Measurements from ENCODE around the gene HERPUD1.
"Not testable (repeated sequence)": the region's sequence is repeated elsewhere in the genome, so short reads cannot be mapped to it uniquely, and the experiment has no call there.

Gene HERPUD1

GRCh38 chr16:56980201-56980535, 48.2 kb downstream of the HERPUD1 start:
- DNase-seq (ENCODE audit: low read depth, low spot score) = no peak

DNA sequence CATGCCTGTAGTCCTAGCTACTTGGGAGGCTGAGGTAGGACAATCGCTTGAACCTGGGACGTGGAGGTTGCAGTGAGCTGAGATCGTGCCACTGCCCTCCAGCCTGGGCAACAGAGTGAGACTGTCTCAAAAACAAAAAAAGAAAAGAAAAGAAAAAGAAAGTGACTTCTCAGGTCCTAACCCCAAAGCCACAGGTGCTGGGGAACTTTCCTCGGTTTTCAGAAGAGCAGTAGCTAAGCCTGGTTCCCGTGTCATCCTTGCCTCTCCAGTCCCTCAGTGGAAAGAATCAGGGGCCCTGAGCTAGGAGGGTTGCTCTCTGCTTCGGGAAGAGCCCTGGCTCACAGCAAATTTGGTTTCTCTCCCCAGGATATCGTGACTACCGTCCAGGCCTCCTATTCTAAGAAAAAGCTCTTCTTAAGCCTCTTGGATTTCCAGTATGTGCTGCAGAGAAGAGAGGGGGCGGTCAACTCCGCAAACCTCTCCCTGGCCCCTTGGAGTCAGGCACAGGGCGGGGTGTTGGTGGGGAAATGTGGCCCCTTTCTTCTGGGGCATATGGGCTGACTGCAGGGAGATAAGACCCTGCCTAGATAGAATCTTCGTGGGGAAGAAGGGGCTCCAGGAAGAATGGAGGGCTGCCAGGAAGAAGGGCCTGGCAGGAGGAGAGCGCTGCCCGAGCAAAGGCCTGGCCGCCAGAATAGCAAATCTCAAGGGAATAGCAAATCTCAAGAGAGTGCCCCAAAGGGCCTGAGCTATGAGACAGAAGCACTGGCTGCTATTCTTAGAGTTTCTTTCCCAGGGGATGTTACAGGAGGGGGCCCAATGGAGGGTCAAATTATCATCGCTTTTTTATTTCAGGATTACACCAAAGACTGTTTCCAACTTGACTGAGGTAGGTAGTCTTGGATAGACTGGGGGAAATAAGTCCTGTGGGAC, 49.1 kb downstream of the HERPUD1 start:
- no peak for DNase-seq (ENCODE audit: low read depth, low spot score)

- no peak for DNase-seq (ENCODE audit: low read depth, low spot score)
These were observed 49.9 kb downstream of the HERPUD1 start for GRCh38 chr16:56981729-56982271.

DNA sequence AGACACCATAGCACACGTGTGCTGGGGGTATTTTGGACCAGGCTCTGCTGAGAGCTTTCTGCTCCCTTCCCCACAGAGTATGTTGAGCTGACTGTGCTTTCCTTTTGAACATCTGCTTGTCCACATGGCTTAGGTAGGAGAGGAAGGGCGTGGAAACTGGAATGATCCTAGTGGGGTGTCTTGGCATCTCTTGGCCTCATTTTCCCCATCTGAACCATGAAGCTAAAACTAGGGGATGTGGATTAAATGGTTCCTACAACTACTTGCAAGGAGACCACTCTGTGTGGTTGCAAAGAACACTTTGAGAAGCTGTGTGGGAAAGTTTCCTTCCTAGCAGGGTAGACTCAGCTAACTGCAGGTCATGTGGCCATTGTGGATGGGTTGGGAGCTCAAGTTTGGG, 50.8 kb downstream of the HERPUD1 start:
- DNase-seq (ENCODE audit: low read depth, low spot score) = no peak

GRCh38 chr16:56983211-56983751, 51.3 kb downstream of the HERPUD1 start:
- no peak for DNase-seq (ENCODE audit: low read depth, low spot score)

DNA sequence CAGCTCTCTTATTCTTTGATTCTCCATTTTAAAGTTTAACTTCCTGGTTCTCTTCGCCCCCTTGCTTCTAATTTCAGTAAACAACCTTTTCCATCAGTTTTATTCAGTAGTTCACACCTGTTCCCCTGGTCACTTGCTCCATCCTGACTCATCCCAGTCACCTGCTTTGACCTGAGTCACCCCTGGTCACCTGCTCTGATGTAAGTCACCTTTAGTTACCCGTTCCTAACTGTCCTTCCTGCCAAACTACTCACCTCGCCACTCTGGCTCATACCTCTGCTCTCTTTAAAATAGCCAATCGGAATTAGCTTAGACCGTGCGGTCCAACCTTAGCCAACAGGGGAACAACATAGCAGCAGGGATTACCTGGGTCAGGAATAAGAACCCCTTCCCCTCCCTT, 52.7 kb downstream of the HERPUD1 start:
- no peak for DNase-seq (ENCODE audit: low read depth, low spot score)

DNA sequence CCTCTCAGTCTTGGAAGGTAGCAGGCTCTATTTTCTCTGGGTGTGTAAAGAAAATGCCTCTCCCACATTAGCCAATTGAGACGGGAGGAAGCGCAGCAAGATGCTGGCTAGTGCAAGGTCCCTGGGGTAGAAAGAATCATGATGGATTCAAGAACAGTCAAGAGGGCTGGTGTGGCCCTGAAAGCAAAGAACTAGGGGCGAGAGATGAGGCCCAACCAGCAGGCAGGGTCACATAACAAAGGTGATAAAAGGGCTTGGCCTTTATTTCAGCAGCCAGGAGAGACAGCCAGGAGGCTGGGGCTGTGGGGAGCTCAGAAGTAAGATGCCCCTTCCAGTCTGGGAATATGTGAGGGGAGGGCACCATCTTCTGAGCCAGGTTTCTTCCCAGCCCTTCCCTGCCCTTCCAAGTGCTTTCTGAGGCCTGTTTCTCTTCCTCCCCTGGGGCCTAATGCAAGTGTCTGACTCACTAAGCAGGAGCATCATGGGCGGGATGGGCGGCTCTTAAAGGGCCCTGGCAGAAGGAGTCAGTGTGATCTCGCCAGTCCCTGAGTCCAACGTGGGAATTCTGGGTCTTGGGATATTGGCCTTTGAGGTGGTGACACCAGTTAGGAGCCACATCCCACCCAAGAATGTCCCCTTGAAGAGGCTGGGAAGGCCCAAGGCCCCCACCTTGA, 53.5 kb downstream of the HERPUD1 start:
- DNase-seq (ENCODE audit: low read depth, low spot score) = peak; percentile 48

GRCh38 chr16:56985962-56986360, 54.0 kb downstream of the HERPUD1 start:
- no peak for DNase-seq (ENCODE audit: low read depth, low spot score)

- no peak for DNase-seq (ENCODE audit: low read depth, low spot score)
These were observed 54.4 kb downstream of the HERPUD1 start for GRCh38 chr16:56986361-56986760.

GRCh38 chr16:56986908-56987307, 55.0 kb downstream of the HERPUD1 start:
- not testable (repeated sequence) for DNase-seq (ENCODE audit: low read depth, low spot score)

DNA sequence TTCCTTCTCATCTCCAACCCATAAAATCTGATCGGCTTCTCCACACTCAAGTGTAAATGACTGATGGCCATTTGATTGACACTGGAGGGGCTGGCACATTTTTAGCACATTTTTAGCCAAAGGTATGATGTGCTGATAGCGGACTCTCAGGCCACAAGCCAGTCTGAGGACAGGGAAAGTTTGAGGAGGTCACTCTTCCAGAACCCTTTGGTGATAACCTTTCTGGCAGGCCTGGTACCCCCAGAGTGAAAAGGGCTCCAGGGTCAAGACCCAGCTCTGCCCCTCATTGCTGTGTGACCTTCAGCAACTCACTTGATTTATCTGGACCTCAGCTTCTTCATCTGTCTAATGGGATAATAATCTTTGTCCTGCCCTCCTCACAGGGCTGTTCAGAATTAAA, 55.8 kb downstream of the HERPUD1 start:
- DNase-seq (ENCODE audit: low read depth, low spot score) = no peak

DNA sequence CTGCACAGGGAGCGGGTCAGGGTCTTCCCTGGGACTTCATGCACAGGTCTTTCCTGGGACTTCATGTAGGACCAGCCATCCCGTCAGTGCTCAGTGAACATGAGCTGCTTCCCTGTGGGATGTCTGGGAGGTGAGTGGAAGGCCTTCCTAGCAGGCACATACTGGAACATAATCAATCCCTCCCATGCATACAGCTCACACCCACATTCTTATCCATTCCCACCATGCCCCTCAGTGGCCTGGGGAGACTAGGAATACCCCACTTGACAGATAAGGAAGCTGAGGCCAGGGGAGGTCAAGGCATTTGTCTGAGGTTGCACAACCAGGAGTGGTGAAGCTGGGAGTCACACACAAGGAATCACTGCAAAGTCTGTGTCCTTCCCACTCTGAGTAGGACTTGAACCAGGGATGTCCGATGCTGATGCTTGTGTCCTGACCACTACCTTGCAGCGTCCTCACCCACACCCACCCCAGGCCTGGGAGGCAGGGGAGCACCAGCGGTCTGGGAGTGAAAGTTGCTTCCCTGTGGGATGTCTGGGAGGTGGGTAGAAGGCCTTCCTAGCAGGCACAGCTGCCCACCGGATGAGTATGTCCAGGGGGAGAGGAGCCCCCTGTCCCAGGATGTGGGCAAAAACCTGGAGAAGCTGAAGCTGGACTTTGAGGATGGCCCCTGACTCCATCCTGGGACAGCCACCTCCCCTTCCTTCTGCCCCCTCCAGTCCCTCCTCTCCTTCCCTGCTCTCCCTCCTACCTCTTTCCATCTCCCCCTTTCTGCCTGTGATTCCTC, 56.4 kb downstream of the HERPUD1 start:
- DNase-seq (ENCODE audit: low read depth, low spot score) = no peak

- DNase-seq (ENCODE audit: low read depth, low spot score) = peak; percentile 56
These were observed 57.3 kb downstream of the HERPUD1 start, which contains the start of gene NLRC5 for GRCh38 chr16:56988948-56989945. NLRC5 (plus strand) TSS chr16:56989557; CDS start chr16:57020713, 31,156 bp downstream.

- no peak for DNase-seq (ENCODE audit: low read depth, low spot score)
These were observed 58.0 kb downstream of the HERPUD1 start for GRCh38 chr16:56989988-56990387.

- DNase-seq (ENCODE audit: low read depth, low spot score) = no peak
These were observed 58.7 kb downstream of the HERPUD1 start for GRCh38 chr16:56990407-56991286.

DNA sequence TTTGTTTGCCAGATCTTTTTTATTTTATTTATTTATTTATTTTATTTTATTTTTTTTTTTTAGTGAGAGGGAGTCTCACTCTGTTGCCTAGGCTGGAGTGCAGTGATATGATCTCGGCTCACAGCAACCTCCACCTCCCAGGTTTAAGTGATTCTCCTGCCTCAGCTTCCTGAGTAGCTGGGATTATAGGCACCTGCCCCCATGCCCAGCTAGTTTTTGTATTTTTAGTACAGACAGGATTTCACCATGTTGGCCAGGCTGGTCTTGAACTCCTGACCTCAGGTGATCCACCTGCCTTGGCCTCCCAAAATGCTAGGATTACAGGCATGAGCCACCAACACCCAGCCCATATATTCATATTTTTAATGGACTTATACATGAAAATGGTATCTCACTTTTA, 60.5 kb downstream of the HERPUD1 start:
- not testable (repeated sequence) for DNase-seq (ENCODE audit: low read depth, low spot score)

GRCh38 chr16:56993204-56993603, 61.3 kb downstream of the HERPUD1 start:
- no peak for DNase-seq (ENCODE audit: low read depth, low spot score)

DNA sequence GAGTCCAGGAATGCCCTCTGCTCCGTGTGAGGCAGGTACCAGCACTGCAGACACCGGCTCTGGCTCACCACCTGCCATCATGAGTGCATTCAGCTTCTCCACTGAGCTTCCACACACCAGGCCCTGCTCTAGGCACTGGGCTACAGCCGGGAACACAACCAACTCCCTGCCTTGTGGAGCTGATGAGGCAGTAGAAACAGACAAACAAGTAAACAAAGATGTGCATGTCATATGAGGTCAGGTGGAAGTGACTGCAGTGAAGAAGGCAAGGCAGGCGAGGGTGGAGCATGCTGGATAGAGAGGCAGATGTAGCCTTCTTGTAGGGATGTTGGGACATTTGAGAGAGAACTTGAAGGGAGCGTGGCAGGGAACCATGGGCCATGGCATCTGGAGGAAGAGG, 62.4 kb downstream of the HERPUD1 start:
- DNase-seq (ENCODE audit: low read depth, low spot score) = no peak
